Left lung (tissue), 10 donors: ENCODE data around the gene RASGRF2. TPM values are rescaled to one million over a fixed set of nuclear protein-coding genes. Genes with fewer than 3 reads are reported as not detected.

Experiments used
- ATAC-seq: fragments of 200-7000 bp; cut with Tn5 transposase; one replicate; pipeline ENCODE4 v1.9.1; 2020; ENCODE audit warnings: moderate library complexity
- DNase-seq, 4 donors: peaks; one replicate each; pipeline ENCODE4 v3.0.0-alpha.2; 2013 to 2020
- H3K27ac ChIP-seq, 2 donors: fragments of 200-600 bp; sonication (generic) in 1 of 2; one replicate each; pipeline versions ENCODE4 v1.5.0 to v1.8.0; 2020 to 2021
- H3K27me3 ChIP-seq, 2 donors: fragments of 200-600 bp; sonication (generic) in 1 of 2; one replicate each; pipeline versions ENCODE4 v1.5.0 to v1.8.0; 2020 to 2021
- H3K36me3 ChIP-seq, 2 donors: fragments of 200-600 bp; sonication (generic) in 1 of 2; one replicate each; pipeline versions ENCODE4 v1.5.0 to v1.8.0; 2020 to 2021
- H3K4me1 ChIP-seq, 2 donors: fragments of 200-600 bp; one replicate each; pipeline ENCODE4 v1.8.0; 2021
- H3K4me3 ChIP-seq, 2 donors: fragments of 200-600 bp; sonication (generic) in 1 of 2; one replicate each; pipeline versions ENCODE4 v1.5.0 to v1.8.0; 2020 to 2021; ENCODE audit warnings: mild to moderate bottlenecking in 1 of 2
- H3K9me3 ChIP-seq, 2 donors: fragments of 200-600 bp; sonication (generic) in 1 of 2; one replicate each; pipeline versions ENCODE4 v1.5.0 to v1.8.0; 2020 to 2021
- CTCF ChIP-seq, 2 donors: fragments of 200-600 bp; sonication (generic) in 1 of 2; IDR thresholded peaks; one replicate each; pipeline versions ENCODE4 v1.5.0 to v1.8.0; 2021; ENCODE audit warnings: antibody characterized with exemption in 2 of 2
- intact Hi-C, 2 donors: fragments of 100-400 bp; cut with DNase I; formaldehyde crosslinking; loops; one replicate each; pipeline versions ENCODE4 v1.11.2 to v1.14.2; 2022
- polyA plus RNA-seq, 6 donors: library from polyadenylated mRNA; unstranded; fragments of 120-200 nt; gene quantifications; one replicate each; pipeline ENCODE4 v1.2.1, GENCODE V29; 2013; ENCODE audit not compliant: insufficient read length in 6 of 6
- total RNA-seq, 2 donors: library from RNA; stranded (reverse); fragmentation: NEBNext Ultra II Directional; extraction: Animal tissue kit (Norgen Biotek cat#: 25700); gene quantifications; one replicate each; pipeline ENCODE4 v1.2.1, GENCODE V29; 2021
- donor health status: DM: no; HTN: yes; CAD: no.
- donor health status: DM: no; HTN: no; CAD: no.

RASGRF2 gene
- total and polyA plus RNA-seq, 8 donors = 1.3 to 7.5 (median 2.8) TPM

- no peak for ATAC-seq
- no peak for TF ChIP-seq CTCF (IDR thresholded peaks at IDR 0.05)
- Histone ChIP-seq H3K27ac (no peak overlapping the region), H3K36me3 (no peaks in the 10 kb centered on the region), H3K9me3 (no peaks in the 10 kb centered on the region), H3K27me3 (no peaks in the 10 kb centered on the region), H3K4me1 (no peaks in the 10 kb centered on the region), H3K4me3 (no peak overlapping the region)
- no peak for DNase-seq
- intact Hi-C loops = loop anchor here in 1 of 2 donors (10.0 kb wide), 1 partner anchor 500 kb away; no protein-coding TSS in a partner anchor
Measured at GRCh38 chr5:81184749-81185110, 224.6 kb downstream of the RASGRF2 start.

DNA sequence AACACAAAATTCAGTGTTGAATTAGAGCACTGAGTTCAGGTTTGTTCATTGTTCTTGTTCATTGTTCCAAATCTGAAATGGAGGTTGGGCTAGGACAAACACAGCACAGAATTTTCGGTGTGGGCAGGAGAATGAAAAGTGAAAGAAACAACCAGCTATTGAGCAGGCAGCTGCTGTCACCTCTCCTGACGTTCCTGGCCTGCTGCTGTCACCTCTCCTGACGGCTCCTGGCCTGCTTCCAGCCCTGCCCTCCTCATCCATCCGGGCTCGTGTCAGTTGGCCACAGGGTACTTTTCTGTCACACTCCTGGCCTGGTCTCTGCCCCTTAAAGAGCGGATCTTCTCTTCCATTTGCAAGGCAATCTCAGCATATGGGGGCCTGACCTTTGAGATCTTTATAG lies 227.7 kb downstream of the RASGRF2 start:
- ATAC-seq = no peak
- Histone ChIP-seq H3K4me1 (no peaks in the 10 kb centered on the region), H3K27me3 (no peaks in the 10 kb centered on the region), H3K4me3 (no peak overlapping the region), H3K9me3 (no peaks in the 10 kb centered on the region), H3K36me3 (no peaks in the 10 kb centered on the region), H3K27ac (no peak overlapping the region)
- intact Hi-C loops = loop anchor here in 1 of 2 donors (10.0 kb wide), 1 partner anchor 503 kb away; no protein-coding TSS in a partner anchor
- no peak for DNase-seq
- TF ChIP-seq CTCF (IDR thresholded peaks at IDR 0.05) = no peak

GRCh38 chr5:81188962-81189361 lies 228.8 kb downstream of the RASGRF2 start:
- Histone ChIP-seq H3K4me3 (no peak overlapping the region), H3K9me3 (no peaks in the 10 kb centered on the region), H3K4me1 (no peaks in the 10 kb centered on the region), H3K27me3 (no peaks in the 10 kb centered on the region), H3K36me3 (no peaks in the 10 kb centered on the region), H3K27ac (no peak overlapping the region)
- no peak for TF ChIP-seq CTCF (IDR thresholded peaks at IDR 0.05)
- ATAC-seq = no peak
- no peak for DNase-seq
- intact Hi-C loops = loop anchor here in 1 of 2 donors (10.0 kb wide), 1 partner anchor 504 kb away; no protein-coding TSS in a partner anchor

GRCh38 chr5:81189875-81190498 lies 229.8 kb downstream of the RASGRF2 start:
- intact Hi-C loops = loop anchor here in 1 of 2 donors (10.0 kb wide), 1 partner anchor 505 kb away; no protein-coding TSS in a partner anchor
- Histone ChIP-seq H3K4me3 (no peak overlapping the region), H3K27me3 (no peaks in the 10 kb centered on the region), H3K36me3 (no peaks in the 10 kb centered on the region), H3K4me1 (peaks cover 0 to 5% of the 10 kb centered on the region in 2 donors), H3K9me3 (no peaks in the 10 kb centered on the region), H3K27ac (no peak overlapping the region)
- DNase-seq (no peak), ATAC-seq (no peak)
- no peak for TF ChIP-seq CTCF (IDR thresholded peaks at IDR 0.05)

DNA sequence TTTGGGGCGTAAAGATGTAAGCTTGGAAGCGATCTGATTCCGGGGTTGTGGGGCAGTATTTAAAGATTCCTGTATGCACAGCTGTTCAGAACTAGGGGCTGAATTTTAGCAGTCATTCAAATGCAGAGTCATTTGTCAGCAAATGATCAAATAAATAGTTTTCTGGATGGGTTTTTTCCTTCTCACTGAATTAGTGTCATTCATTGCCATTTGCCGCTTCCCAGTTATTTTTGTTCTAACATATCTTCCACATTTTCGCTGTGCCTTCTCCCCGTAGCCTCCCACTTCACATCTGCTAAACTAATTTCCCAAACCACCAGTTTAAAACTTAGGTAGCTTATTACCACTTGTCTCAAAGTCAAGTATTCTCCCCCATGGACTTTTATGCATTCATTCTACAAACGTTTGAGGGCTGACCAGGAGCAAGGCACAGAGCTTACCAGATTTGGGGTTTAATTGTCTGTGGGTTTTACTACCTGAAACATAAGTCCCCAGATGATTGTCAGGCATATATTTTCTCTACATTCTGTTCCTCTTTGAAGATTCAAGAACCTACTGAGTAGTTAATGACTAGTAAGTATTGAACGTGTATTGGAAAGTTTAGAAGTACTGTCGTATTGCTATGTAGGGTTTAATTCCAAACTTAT lies 231.7 kb downstream of the RASGRF2 start:
- DNase-seq = no peak
- intact Hi-C loops = no loop called here
- ATAC-seq = no peak

More for the DNA sequence above, 231.7 kb downstream of the RASGRF2 start:
- Histone ChIP-seq H3K36me3 (no peaks in the 10 kb centered on the region), H3K4me3 (no peak overlapping the region), H3K4me1 (peaks cover 4 to 7% of the 10 kb centered on the region in 2 donors), H3K27ac (no peak overlapping the region), H3K27me3 (no peaks in the 10 kb centered on the region), H3K9me3 (no peaks in the 10 kb centered on the region)
- no peak for TF ChIP-seq CTCF (IDR thresholded peaks at IDR 0.05)
